LNCAP (cell line): ENCODE measurements around the gene PCBP4.

Source experiments
- CTCF ChIP-seq: fragments of 450-650 bp; IDR thresholded peaks from 2 replicates; pipeline ENCODE4 v1.5.1; 2017; ENCODE audit warnings: mild to moderate bottlenecking

The PCBP4 gene

GRCh38 chr3:52006820-52007133 lies 39.5 kb upstream of the PCBP4 start:
- no peak for TF ChIP-seq CTCF

- no peak for TF ChIP-seq CTCF
These were observed 39.0 kb upstream of the PCBP4 start for GRCh38 chr3:52006017-52006819.

GRCh38 chr3:52005571-52005986 lies 38.3 kb upstream of the PCBP4 start:
- TF ChIP-seq CTCF = no peak

- no peak for TF ChIP-seq CTCF
These were observed 37.7 kb upstream of the PCBP4 start for GRCh38 chr3:52004906-52005395.

- no peak for TF ChIP-seq CTCF
These were observed 37.0 kb upstream of the PCBP4 start for GRCh38 chr3:52004163-52004787.

GRCh38 chr3:52002748-52003147 lies 35.5 kb upstream of the PCBP4 start:
- no peak for TF ChIP-seq CTCF

- TF ChIP-seq CTCF = peak; percentile 97
These were observed 34.3 kb upstream of the PCBP4 start for GRCh38 chr3:52001443-52001974.
